GM12864 (cell line): Measurements from ENCODE around the gene PDZD4.

ENCODE experiments used
- DNase-seq: peaks from one replicate; pipeline ENCODE4 v3.0.0-alpha.2; 2011; ENCODE audit warnings: low read depth
- H3K4me3 ChIP-seq: 2 replicates; pipeline ENCODE4 v1.5.1; 2011; ENCODE audit warnings: mild to moderate bottlenecking, low read depth, low read length, control low read depth
- CTCF ChIP-seq: IDR thresholded peaks from 2 replicates; pipeline ENCODE4 v1.5.1; 2011; ENCODE audit warnings: low read depth, mild to moderate bottlenecking, moderate library complexity, low read length, control low read depth, inconsistent platforms; ENCODE audit errors: missing control alignments

Gene PDZD4

GRCh38 chrX:153863251-153863991 is 33.1 kb upstream of the PDZD4 start:
- DNase-seq: no peak
- no peak for TF ChIP-seq CTCF
- no peak overlapping the region for H3K4me3 ChIP-seq

- no peak for DNase-seq
- no peak for TF ChIP-seq CTCF
- no peak overlapping the region for H3K4me3 ChIP-seq
These were observed 32.3 kb upstream of the PDZD4 start for GRCh38 chrX:153862369-153863250.

GRCh38 chrX:153861733-153862310 is 31.5 kb upstream of the PDZD4 start:
- TF ChIP-seq CTCF: no peak
- no peak overlapping the region for H3K4me3 ChIP-seq
- DNase-seq: no peak

GRCh38 chrX:153861151-153861550 is 30.8 kb upstream of the PDZD4 start:
- H3K4me3 ChIP-seq: no peak overlapping the region
- no peak for DNase-seq
- no peak for TF ChIP-seq CTCF

- TF ChIP-seq CTCF: no peak
- no peak overlapping the region for H3K4me3 ChIP-seq
- no peak for DNase-seq
These were observed 27.1 kb upstream of the PDZD4 start for GRCh38 chrX:153857348-153857903.

- DNase-seq: no peak
- no peak for TF ChIP-seq CTCF
- no peak overlapping the region for H3K4me3 ChIP-seq
These were observed 24.4 kb upstream of the PDZD4 start for GRCh38 chrX:153854702-153855101.
